HCT116 (cell line): ENCODE measurements around the gene DAPK1. TPM values are rescaled to one million over a fixed set of nuclear protein-coding genes. Genes with fewer than 3 reads are reported as not detected.

ENCODE experiments used
- ATAC-seq: fragments of 200-7000 bp; cut with Tn5 transposase; 2 replicates; pipeline ENCODE4 v1.9.1; 2020; ENCODE audit warnings: mild to moderate bottlenecking, moderate library complexity
- BruUV-seq: library from RNA; stranded (reverse); fragments of 400-500 nt; replicated peaks from 2 replicates; lab custom pipeline; 2021; lab: Mats Ljungman, UMichigan
- CTCF ChIA-PET: fragments of 300-600 bp; sonication (Branson Sonifier 250); formaldehyde crosslinking; loops from one replicate; lab custom pipeline; 2021; ENCODE audit warnings: antibody characterized with exemption; lab: Charles Lee
- POLR2A ChIA-PET: fragments of 300-600, 350-600 bp; sonication (Branson Sonifier 250); formaldehyde crosslinking; loops from one replicate; lab custom pipeline; 2021; ENCODE audit warnings: antibody characterized with exemption; lab: Charles Lee
- RAD21 ChIA-PET, 2 experiments: fragments of 300-600 bp; sonication (Branson Sonifier 250); formaldehyde crosslinking; loops; one replicate each; lab custom pipeline; 2023; ENCODE audit warnings: low total read pairs in 2 of 2; ENCODE audit not compliant: uncharacterized antibody in 2 of 2, unreplicated experiment in 2 of 2, low non-redundant PET in 1 of 2; lab: Charles Lee
- DNase-seq: peaks from one replicate; pipeline ENCODE4 v3.0.0-alpha.2; 2010; ENCODE audit warnings: low read depth, low spot score
- H2AFZ ChIP-seq: fragments of 200-600 bp; shearing (Covaris generic), sonication (generic); 2 replicates; pipeline ENCODE4 v1.6.1; 2017; ENCODE audit warnings: low read depth, mixed run types, mixed read lengths, antibody characterized with exemption, low read length; ENCODE audit not compliant: poor library complexity, severe bottlenecking
- H3K27ac ChIP-seq: 2 replicates; pipeline ENCODE4 v1.5.1; 2012; ENCODE audit warnings: low read depth, low read length
- H3K27me3 ChIP-seq: fragments of 200-600 bp; sonication (generic); 2 replicates; pipeline ENCODE4 v1.6.1; 2016; ENCODE audit warnings: mixed run types, low read length, mixed read lengths; ENCODE audit not compliant: insufficient read depth
- H3K36me3 ChIP-seq, 2 experiments: fragments of 200-500 bp in 1 of 2; fragments of 200-600 bp in 1 of 2; sonication (Bioruptor generic) in 1 of 2; sonication (generic) in 1 of 2; 2 replicates each; pipeline versions ENCODE4 v1.5.1 to v1.6.1; 2014 to 2016; ENCODE audit warnings: low read length in 2 of 2, inconsistent platforms in 1 of 2, mixed read lengths in 1 of 2, mixed run types in 1 of 2; ENCODE audit not compliant: insufficient read depth in 2 of 2, control insufficient read depth in 1 of 2
- H3K4me1 ChIP-seq, 2 experiments: fragments of 200-600 bp in 1 of 2; sonication (generic) in 1 of 2; 2 replicates each; pipeline versions ENCODE4 v1.5.1 to v1.6.1; 2012 to 2017; ENCODE audit warnings: low read length in 2 of 2, inconsistent platforms in 1 of 2, mild to moderate bottlenecking in 1 of 2, mixed read lengths in 1 of 2, mixed run types in 1 of 2, moderate library complexity in 1 of 2; ENCODE audit not compliant: insufficient read depth in 2 of 2, control insufficient read depth in 1 of 2
- H3K4me2 ChIP-seq: fragments of 200-600 bp; sonication (generic); 2 replicates; pipeline ENCODE4 v1.6.1; 2017; ENCODE audit warnings: mixed run types, low read length, mixed read lengths
- H3K4me3 ChIP-seq, 2 experiments: fragments of 200-600 bp in 1 of 2; sonication (generic) in 1 of 2; replicated peaks in 1 of 2; 2 replicates each; pipeline ENCODE4 v1.5.1; 2011 to 2016; ENCODE audit warnings: low read length in 2 of 2, control low read depth in 1 of 2, low read depth in 1 of 2, mild to moderate bottlenecking in 1 of 2, mixed read lengths in 1 of 2, mixed run types in 1 of 2
- H3K79me2 ChIP-seq: fragments of 200-600 bp; sonication (generic); 2 replicates; pipeline ENCODE4 v1.6.1; 2017; ENCODE audit warnings: mild to moderate bottlenecking, mixed run types, low read length, moderate library complexity, mixed read lengths; ENCODE audit not compliant: insufficient read depth
- H3K9ac ChIP-seq: fragments of 200-600 bp; sonication (generic); 2 replicates; pipeline ENCODE4 v1.6.1; 2016; ENCODE audit warnings: low read length, mixed read lengths
- H3K9me2 ChIP-seq: fragments of 200-600 bp; sonication (generic), shearing (Covaris generic); 2 replicates; pipeline ENCODE4 v1.6.1; 2017; ENCODE audit warnings: mixed run types, mild to moderate bottlenecking, moderate library complexity; ENCODE audit not compliant: insufficient read depth
- H3K9me3 ChIP-seq, 2 experiments: fragments of 200-500 bp in 1 of 2; fragments of 200-600 bp in 1 of 2; sonication (Bioruptor generic) in 1 of 2; sonication (generic) in 1 of 2; 2 replicates each; pipeline ENCODE4 v1.6.1; 2014 to 2017; ENCODE audit warnings: low read length in 2 of 2, mixed read lengths in 2 of 2, inconsistent platforms in 1 of 2, low read depth in 1 of 2, mild to moderate bottlenecking in 1 of 2, mixed run types in 1 of 2, moderate library complexity in 1 of 2; ENCODE audit not compliant: control insufficient read depth in 1 of 2, insufficient read depth in 1 of 2
- H4K20me1 ChIP-seq: fragments of 200-600 bp; sonication (generic), shearing (Covaris generic); 2 replicates; pipeline ENCODE4 v1.6.1; 2017; ENCODE audit warnings: mixed run types, mild to moderate bottlenecking, moderate library complexity; ENCODE audit not compliant: insufficient read depth
- CBX3 ChIP-seq: IDR thresholded peaks from 2 replicates; pipeline ENCODE4 v1.6.1; 2012; ENCODE audit warnings: low read depth
- EZH2phosphoT487 ChIP-seq: fragments of 200-600 bp; IDR thresholded peaks from 2 replicates; pipeline ENCODE4 v1.6.1; 2018; ENCODE audit warnings: antibody characterized with exemption, borderline replicate concordance
- MAX ChIP-seq: IDR thresholded peaks from 2 replicates; pipeline ENCODE4 v1.6.1; 2012
- REST ChIP-seq: IDR thresholded peaks from 2 replicates; pipeline ENCODE4 v1.6.1; 2012; ENCODE audit warnings: low read depth
- ZBTB33 ChIP-seq: IDR thresholded peaks from 2 replicates; pipeline ENCODE4 v1.6.1; 2011; ENCODE audit warnings: mild to moderate bottlenecking, low read length, moderate library complexity; ENCODE audit not compliant: insufficient replicate concordance; ENCODE audit errors: extremely low read depth
- intact Hi-C: fragments of 100-400 bp; cut with micrococcal nuclease; formaldehyde crosslinking; loops from 2 replicates; pipeline ENCODE4 v1.10.0; 2022
- total RNA-seq: library from RNA; stranded (reverse); gene quantifications from one replicate; pipeline ENCODE4 v1.2.1, GENCODE V29; 2021; ENCODE audit not compliant: unreplicated experiment

The DAPK1 gene
- total RNA-seq, 1 experiment from 2014 or later = 5.6 TPM

DNA sequence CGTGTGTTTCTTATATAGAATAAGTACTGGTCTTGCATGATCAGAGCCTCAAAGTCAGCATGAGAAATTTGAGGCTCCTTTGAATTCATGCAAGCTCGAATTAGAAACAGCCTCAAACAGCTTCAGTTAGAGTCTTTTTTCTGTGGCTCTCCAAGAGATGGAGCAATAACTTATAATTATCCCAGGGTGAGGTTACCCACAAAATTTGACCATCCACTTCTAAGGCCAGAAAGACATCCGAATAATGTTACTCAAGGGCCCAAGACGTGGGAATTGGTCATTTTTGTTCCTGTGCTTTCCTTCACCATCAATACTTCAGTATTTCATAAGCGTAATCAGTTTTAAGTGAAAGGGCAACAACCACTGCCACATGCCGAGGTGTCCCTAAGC, 89.7 kb downstream of the DAPK1 start:
- Histone ChIP-seq H3K9me2 (no peaks in the 10 kb centered on the region), H3K79me2 (no peaks in the 10 kb centered on the region), H4K20me1 (no peaks in the 10 kb centered on the region), H2AFZ (no peak overlapping the region), H3K36me3 (no peaks in the 10 kb centered on the region), H3K4me2 (no peak overlapping the region), H3K27ac (no peak overlapping the region), H3K9ac (no peak overlapping the region), H3K27me3 (no peaks in the 10 kb centered on the region), H3K9me3 (no peaks in the 10 kb centered on the region), H3K4me3 (no peak overlapping the region), H3K4me1 (no peaks in the 10 kb centered on the region)
- ChIA-PET RAD21 (no interaction called here), POLR2A (no interaction called here), CTCF (no interaction called here)
- TF ChIP-seq CBX3 = no peak
- TF ChIP-seq EZH2phosphoT487 = no peak
- TF ChIP-seq ZBTB33 = no peak
- no peak for TF ChIP-seq REST
- no peak for TF ChIP-seq MAX
- ATAC-seq (no peak), DNase-seq (no peak)
- no TSS peak for BruUV-seq
- intact Hi-C loops = loop anchor here (5.0 kb wide), 1 partner anchor 125 kb away; no protein-coding TSS in a partner anchor
